CD4-positive, alpha-beta T cell treated with Interleukin-6 for 4 hours (primary cell): ENCODE results near the gene PFKFB2.

Source experiments
- DNase-seq: peaks from one replicate; pipeline ENCODE4 v3.0.0-alpha.2; 2020; ENCODE audit warnings: mixed read lengths

The PFKFB2 gene

DNA sequence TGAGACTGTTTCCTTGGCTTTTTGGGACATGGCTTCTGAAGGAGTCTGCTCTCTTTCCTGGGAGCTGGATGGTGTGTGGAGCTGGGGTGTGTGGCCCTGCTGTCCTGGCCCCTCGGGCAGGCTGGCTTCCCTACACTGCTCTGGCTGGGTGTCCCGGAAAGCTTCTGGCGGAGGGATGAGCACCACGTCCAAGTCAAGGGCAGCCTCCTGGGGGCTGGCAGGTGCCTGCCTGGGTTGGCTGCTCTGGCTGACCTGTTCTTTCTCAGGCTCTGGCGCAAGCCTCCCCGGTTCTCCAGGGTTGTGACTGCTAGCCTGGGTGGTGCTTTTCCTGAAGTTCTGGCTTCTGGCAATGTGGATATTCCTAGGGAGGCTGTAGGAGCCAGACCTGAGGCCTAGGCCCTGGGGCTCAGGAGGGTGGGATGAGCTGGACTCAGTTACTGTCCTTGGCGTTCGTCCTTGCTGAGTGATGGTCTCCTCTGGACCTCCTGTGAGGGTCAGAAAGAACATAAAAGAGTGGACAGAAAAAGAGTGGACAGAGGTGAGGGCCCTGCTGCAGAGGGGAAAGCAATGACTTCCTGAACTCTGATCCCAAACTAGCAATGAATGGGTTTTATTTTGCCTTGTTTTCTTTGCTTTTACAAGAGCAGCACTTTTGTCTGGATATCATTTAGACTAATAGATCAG lies 29.9 kb upstream of the PFKFB2 start:
- no peak for DNase-seq

DNA sequence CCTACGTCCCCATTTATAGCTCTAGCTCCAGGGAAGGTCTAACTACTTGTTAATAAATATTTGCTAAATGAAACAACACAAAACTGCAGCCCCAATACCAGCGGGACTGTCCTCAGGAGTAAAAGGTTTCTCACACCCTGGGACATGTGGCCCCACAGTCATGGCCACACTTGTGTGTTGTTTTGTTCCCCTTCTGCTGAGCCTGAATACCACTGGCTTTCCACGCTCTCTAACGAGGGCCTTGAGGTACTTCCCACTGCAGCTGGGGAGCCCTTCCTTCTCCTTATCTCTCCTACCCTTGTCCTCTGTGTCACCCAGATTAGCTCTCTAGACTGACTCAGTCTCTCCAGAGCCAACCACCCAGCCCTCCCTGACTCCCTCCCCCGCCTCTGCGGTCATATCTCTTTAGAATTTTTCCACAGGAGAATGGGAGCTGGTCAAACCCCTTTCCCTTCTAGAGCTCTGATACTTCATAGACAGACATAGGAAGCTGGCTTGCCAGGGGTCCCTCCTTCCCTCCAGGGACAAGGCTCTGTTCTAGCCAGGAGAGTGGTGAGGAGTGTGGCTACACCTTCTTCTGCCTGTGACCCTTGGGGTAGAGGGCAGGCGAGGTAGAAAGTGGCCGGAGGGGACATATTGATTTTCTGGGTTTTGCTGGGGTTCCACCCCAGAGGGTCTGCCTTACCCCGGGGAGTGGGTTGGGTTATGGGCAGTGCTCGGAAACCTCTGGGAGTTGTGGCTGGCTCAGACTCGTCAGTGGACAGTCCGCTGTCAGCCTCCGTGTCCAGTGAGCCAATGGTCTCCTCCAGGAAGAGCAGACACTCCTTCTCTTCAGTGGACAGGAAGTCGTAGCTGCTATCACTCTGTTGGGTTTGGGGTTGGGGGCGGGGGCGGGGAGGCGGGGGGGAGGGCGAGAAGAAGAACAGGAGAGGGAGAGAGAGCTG lies 28.6 kb upstream of the PFKFB2 start:
- DNase-seq: no peak

DNA sequence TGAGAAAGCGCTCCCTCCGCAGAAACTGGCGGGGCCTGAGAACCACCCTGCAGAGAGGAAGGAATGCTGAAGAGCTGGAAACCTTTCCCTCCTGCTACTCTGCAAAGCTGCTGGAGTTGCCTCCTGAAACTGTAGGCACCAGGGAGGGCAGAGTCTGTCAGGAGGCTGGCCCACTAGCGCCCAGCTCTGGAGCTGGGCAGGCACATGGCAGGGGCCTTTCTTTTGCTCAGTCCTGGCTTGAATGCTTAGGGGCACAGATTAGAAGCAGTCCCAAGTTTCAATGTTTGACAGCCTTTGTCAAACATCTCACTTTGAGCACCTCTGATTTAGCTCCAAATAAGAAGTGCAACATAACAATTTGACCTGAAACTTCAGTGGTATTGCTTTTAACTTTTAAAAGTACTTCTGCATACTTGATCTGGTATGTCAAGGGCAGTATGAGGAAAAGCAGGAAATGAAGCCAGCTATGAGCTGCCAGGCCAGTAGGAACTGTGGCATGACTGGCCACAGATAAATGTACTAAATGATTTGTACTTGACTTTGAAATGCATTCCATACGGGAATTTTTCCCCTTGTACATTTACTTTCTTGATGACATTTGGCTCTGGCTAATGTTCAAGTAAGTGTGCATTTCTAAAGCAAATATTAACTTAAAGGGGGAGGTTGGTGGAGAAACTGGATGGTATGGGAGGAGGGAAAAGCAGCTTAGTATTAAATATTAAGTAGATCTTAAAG lies 27.8 kb upstream of the PFKFB2 start:
- DNase-seq: no peak

DNA sequence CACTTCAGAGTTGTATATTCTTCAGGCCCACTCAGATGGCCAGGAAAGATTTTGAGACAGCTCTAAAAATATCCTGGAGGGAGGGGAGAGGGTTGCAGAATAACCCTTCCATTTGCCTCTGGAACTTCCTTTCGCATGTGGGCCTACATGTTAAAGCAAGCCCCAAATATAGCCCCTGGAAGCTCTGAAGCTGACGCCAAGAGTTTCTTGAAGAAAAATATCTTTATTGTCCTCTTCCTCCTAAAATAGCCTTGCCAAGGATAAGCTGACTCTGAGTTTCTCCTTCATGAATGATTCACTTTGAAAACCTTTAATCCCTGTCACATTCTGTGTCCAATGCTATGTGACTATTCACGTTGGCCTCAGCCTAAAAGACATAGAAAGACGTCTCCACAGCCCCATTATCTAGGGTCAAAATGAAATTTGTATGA lies 27.0 kb upstream of the PFKFB2 start:
- DNase-seq: no peak

DNA sequence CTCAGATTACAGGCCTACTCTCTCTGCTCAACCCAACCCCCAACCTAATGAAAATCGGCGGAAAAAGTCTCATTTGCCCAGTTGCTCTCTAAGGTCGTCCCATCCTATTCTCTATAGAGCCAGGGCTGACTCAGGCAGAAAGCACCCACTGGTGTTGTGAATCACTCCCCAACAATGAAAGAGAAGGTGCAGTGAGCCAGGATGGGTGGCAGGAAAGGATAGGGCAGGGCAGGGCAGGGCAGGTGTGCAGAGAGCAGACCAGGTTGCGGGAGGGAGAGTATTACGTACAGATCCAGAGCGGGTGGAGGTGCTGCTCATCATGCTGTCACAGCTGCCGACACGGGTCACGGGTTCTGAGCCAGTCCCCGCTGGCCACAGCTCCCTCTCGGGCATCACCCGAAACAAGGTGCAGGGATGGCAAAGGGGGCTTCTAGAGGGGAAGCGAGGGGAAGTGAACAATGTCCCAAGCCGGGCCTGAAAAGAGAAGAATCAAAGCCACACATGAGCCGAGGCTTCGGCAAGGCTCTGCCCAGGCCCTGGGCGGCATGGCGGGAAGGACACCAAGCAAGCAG lies 25.8 kb upstream of the PFKFB2 start:
- no peak for DNase-seq

DNA sequence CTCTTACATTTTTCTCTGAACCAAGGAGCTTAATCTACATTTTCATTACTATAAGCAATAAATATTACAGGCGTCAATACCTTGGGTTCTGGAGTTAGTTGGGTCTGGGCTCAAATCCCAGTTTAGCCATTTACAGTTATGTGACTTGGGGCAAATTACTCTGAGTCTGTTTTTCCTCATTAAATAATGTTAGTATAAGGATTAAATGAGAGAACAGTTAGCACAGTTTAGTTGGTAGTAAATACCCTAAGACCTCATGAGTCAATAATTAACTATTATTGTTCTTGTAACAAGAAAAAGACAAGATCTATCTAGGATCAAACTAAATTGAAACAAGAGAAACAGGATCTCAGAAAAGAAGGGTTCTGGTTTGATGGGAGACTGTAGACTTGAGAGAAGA lies 25.2 kb upstream of the PFKFB2 start:
- no peak for DNase-seq

DNA sequence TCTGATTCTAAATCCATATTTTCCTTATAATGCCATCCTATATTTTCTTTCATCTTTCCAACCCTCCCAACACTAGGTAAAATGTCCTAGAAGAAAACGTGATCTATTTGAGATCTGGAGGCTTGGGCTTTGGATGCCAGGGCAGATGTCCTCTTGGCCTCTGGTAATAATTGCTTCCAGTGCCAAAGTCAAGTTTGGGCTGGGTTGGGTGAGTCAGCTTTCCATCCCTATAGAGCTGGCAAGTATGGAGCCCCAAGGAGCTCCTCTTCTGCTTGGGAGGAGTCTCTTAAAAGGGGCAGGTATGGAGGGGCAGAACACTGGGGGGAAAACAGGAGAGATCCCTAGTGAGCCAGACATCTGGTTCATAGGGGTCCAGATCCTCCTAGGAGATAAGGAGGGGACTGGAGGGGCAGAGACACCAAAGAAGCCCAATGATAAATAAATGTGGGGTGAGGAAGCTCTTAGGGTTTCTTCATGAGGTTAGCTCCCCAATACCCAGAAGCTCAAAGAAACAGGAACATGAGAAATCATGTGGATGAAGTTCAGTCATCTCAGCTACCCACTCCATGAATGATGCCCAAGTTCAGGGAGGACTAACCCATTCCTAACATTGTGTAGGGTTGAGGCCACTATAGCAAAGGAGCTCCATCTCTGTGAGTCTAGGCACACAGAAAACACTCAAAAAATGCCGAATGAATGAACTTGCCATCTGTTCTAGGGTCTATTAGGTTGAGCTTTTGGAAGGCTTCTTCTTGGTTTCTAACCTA lies 24.0 kb upstream of the PFKFB2 start:
- no peak for DNase-seq

DNA sequence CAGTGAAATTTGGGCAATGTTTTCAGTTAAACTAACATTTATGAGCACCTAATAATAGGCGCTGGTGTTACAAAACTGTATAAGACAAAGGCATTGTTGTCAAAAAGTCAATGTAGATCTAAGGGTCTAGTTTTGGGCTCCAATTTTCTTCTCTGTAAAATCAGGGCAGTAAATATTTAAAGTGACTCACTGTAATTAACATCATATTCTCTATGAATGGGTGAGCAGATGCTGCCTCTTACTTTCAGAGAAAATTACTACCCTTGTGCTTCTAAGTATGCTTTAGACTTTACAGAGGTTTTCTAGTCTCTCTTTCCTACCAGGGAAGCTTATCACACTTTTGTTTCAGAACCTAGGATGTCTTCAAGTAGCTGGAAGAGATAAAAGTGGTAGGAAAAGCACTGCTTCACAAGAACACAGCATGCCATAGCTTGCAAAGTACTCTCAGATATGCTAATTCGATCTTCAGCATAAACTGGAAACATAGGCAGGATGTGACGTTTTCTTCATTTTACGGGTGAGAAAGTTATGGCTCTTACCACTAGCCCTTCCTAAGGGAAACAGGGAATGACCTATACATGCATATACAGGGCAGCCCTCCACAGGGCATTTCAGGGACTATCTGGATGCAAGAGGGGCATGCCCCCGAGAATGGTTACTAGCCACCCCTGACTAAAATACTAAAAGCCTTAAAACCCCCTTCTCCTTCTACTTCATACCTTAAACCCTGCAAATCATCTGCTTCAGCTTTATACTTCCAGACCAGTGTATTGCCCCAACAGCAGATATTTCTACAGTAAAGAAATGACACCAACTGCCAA lies 23.2 kb upstream of the PFKFB2 start:
- DNase-seq: no peak

DNA sequence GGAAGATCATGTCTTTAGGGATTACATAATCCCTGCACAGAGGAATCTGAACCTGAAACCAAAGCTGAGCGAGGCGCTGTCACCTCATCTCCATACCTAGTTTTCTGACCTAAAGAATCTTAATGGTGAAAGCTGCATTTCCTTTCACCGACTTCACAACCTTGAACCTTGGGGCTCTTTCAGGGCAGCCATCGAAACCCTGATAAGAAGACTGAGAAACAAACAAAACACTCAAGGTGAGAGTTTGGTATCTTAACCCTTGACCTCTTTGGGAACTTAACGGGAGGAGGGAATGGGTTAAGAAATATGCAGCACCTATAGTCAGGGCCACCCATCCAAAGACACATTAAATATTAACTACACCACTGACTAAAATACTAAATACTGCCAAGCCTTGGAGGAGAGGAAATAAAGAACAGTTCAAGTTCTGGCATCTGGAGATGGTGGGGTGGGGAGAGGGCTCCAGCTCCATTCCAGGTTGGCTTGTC lies 22.5 kb upstream of the PFKFB2 start:
- no peak for DNase-seq

DNA sequence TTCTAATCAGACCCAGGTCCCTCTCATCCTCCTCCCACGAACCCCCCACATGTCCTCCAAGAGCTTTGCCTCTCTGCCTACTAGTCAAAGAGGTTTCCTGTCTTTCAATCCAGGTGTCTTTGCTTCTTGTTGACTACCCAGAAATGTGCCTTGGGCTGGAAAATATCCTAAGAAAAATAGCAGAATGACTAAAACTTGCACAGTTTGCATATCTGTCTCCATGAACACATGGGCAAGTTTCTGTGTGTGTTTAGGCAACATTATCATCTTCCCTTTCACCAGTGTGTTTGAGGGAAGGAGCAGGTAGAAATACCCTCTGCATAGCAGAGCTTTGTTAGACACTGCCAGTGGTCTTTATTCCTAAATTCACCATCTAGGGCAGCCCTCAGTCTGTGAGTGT lies 22.1 kb upstream of the PFKFB2 start:
- no peak for DNase-seq

DNA sequence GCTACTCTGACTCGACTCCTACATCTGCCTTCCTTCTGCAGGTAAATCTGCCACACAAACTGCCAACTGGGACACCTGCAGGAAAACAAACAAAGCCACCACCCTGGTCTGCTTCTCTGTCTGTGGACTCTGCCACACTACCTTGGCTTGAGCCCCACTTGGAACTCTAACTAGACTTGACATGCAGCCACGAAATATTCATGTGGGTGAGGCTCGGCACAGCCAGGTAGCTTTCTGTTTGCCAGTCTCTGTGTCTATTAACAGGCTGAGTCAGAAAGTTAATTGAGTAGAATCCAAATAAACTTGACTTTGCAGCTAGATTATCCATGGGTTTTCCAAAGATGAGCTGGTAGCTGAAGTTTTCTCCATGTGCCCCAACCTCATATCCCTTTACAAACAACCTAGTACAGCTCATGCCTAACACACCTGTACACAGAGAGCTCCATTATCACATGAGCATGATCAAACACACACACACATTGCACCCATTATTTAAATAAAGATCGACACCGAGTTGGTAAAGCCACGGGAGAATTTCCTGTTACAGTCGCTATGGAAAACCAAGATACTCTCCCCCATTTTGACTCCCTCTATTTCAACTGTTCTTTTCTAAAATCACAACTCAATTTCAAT lies 21.3 kb upstream of the PFKFB2 start:
- no peak for DNase-seq

DNA sequence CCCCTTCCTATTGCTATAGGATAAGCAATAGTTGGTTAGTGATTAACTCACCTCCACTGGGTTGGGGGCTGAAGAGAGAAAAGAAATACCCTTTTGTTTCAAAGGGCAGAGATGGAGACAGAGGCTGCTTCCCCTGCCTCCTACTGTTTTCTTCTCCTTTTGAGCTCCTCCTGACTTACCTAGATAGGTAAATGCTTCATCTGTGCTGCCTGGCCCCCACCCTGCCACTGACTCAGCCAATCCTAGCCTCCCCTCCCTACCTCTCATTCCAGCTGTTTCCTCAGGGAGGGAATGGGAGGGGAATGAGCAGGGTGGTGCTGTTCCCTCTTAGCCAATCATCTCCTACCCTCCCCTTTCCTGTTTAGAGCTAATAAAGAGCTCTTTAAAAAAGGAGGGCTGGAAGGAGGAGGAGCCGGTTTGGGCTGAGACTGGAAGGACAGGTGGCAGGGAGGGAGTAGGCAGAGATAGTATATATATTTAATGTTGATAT lies 20.5 kb upstream of the PFKFB2 start, which contains the start of gene C1orf116:
C1orf116 (minus strand) TSS at position 229 of the 490 bp plus-strand sequence. CDS start 5,158 bp downstream, outside the sequence.
- no peak for DNase-seq

DNA sequence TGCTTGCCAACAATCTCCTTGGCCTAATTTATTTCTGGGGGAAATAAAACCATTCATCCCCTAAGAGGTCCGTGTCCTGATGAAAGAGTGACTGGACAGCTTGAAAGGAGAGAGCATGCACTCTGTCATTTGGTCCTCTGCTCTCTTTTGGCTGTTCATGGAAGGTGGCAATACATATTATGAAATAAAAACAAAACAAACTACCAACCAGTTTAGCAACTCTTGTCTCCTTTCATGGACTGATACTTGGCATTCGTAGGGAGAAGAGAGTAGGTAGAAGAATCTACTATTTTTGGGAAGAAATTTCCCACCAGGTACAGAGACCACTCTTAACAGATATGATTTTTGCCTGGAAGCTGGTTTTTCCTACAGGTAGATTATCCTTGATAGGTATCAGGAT lies 19.8 kb upstream of the PFKFB2 start:
- DNase-seq: no peak

DNA sequence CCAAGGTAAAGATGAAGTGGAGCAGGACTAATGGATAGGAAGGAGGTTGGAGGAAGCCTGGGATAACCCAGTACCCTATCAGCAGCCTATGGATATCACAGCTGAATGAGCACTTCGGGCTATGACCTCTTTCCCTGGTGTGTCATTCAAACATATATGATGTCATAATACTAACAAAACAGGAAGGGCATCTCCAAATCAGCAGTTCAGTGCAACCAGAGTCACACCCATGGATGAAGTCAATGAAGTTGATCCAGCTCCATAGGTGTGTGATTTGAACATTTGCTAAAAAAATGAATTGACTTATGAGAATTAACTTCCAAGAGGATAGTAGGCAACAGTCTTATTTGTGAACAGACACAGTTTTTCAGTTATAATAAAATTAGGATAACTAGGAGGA lies 18.9 kb upstream of the PFKFB2 start:
- DNase-seq: no peak

DNA sequence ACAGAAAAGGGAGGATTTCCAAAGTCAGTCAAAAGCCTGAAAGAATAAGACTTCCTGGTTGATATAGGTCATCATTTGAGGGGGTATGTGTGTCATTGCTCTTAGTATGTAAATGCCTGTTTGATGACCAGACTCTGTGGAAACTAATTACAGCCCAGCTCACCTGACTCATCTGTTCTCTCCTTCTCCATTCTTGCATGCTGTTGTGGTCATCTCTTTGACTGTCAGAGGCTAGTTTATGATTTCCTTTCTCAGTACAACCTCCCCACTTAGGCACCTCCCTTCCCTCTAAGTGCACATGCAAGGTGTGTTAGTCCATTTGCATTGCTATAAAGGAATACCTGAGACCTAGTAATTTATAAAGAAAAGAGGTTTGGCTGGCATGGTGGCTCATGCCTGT lies 18.1 kb upstream of the PFKFB2 start:
- DNase-seq: no peak

DNA sequence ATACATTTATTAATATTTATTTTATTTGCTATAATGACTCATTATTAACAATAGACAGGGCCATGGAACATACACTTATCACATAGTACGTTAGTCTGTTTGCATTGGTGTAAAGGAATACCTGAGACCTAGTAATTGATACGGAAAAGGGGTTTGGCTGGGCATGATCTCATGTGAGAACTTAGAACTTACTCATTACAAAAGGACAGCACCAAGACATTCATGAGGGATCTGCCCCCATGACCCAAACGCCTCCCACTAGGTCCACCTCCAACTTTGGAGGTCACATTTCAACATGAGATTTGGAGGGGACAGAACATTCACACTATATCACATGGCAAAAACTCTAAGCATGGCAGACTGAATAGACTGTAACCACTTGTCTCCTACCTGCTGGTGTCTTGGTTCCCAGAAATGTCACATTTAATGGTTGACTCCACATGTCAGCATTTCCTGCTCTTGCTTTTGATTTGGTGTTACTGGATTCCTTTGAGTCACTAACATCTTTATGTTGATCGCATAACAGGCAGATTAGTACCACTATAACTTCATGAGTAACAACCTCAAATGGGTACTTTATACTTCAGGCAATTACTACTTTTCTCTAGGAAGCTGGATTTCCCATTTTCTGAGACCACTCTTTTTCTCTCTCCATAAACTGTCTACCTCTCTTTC lies 17.1 kb upstream of the PFKFB2 start:
- DNase-seq: no peak

DNA sequence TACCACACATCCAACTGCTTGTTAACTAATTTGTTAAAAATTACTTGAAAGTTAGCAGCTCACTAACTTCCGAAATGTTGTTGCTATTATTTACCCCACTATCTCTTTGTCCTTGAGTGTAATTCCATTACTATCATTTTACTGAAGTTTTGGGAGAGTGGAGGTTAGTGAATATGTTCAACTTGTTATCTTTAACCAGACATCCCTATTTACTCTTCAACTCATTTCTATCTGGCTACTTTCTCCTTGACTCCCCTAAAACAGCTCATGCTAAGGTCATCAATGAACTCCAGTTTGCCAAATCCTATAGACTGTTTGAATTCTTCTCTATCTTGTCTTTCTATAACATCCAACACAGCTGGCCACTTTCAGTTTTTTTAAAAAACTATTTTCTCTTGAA lies 16.2 kb upstream of the PFKFB2 start:
- DNase-seq: no peak

DNA sequence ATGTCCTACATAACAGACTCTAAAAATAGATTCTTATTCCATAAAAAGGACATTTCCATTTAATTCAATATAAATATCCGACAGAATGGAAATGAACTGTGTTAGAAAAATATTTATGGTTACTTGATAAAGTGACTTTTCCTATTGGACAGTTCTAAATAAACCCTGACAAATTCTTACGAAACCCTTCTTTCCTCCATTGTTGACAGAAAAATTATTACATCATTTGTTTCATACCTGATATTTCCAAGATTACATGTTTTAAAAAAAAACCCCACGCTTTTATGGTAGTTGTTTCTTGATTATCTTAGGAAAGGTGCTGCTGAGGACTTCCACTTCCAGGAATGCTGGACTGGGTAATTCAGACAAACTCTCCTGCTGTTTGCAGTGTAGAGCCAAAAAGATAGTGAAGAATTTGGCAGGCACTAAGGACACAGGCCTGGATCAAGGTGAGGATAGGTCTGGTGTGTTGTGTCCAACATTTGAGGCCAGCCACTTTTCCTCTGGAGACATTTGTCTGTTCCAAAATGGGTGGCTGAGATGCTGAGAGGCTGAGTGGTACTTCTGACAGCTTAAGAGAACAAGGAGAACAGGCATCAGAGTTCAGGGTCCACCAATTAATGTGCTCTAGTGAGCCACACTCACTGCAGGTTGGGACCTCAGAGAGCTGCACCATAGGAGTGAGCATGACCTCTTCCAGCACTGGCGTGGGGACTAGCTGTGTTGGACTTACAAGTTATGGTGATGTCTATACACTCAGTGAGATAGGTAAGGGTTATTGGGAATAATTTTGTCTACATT lies 13.5 kb upstream of the PFKFB2 start:
- no peak for DNase-seq

DNA sequence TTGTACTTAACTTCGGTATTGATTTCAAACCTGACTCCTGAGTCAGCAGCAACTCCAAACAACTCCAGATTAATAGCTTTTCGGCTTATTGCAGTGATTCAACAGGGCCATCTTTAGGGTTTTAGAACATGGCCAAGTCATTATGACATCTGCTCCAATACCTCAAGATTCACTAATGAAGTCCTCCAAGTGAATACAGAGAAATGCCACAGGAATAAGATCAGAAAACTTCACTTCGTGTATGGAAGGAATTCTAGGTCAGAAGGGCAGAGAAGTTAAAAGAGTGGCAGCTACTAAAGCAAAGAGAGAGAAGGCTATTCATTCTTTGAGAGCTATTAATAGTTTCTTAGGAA lies 12.9 kb upstream of the PFKFB2 start:
- no peak for DNase-seq
